Measurements from ENCODE around the gene NTHL1. TPM values are rescaled to one million over a fixed set of nuclear protein-coding genes. Genes with fewer than 3 reads are reported as not detected.

Gene NTHL1
- total RNA-seq, 2 donors from 2014 or later, result 43.2 to 46.1 TPM

DNA sequence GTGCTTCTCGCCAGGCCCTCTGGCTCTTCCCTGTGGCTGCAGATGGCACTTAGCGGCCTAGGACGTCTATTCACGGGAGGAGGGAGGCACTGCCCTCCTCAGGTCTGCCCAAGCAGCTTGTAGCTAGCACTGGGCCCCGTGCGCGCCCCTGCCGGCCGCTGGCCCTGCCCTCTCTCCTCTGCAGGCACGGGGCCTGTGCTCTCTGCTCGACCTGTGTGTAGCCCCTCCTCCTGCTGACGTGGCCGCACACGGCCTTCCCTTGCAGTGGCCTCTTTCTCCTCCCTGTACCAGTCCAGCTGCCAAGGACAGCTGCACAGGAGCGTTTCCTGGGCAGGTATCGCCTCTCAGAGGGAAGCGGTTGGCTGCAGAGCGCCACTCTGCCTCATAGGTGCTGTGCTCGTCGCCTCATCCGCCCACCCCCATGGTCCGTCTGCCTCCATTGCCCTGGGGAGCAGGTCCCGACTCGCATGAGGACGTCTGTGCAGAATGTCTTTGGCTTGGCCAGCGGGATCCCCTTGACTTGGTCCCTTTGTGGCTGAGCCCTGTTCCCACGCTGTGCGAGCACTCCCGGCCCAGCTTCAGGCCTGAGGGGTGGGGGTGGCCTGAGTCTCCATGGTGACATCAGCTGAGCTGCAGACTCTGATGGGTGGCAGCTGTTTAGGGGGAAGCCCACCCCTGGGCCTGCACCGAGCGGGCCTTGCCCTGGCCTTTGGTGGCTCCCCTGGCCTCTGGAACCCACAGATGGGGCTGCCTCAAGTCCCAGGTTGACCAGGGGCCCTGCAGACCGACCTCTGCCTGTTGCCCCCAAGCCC, 34.7 kb upstream of the NTHL1 start:
- 93 to 94% methylated on average over 21 to 32 of the region's 32 CpGs for WGBS, 2 experiments (ENCODE audit: insufficient coverage in 1 of 2, insufficient read length in 1 of 2)
- H3K4me3 ChIP-seq (ENCODE audit: low read length), result no peak overlapping the region
- no peaks in the 10 kb centered on the region for H3K4me1 Mint-ChIP-seq
- H3K4me3 Mint-ChIP-seq, result no peak overlapping the region
- no peaks in the 10 kb centered on the region for H3K9me3 Mint-ChIP-seq
- no peaks in the 10 kb centered on the region for H3K27me3 ChIP-seq (ENCODE audit: control insufficient read depth, insufficient read depth, low read length, poor library complexity, severe bottlenecking)
- H3K4me1 ChIP-seq (ENCODE audit: control insufficient read depth, insufficient read depth, low read length), result no peaks in the 10 kb centered on the region
- H3K36me3 ChIP-seq (ENCODE audit: control insufficient read depth, insufficient read depth, low read length), result peaks cover 5% of the 10 kb centered on the region
- no peak overlapping the region for H3K9ac ChIP-seq (ENCODE audit: extremely low read depth, low read length, poor library complexity, severe bottlenecking)
- peaks cover 9% of the 10 kb centered on the region for H3K36me3 Mint-ChIP-seq (ENCODE audit: low read depth)
- H3K27ac ChIP-seq (ENCODE audit: low read depth, low read length), result peak overlapping the region; percentile 53
- no peak for DNase-seq
- TF ChIP-seq CTCF (conservative IDR thresholded peaks at IDR 0.05), result no peak
- H3K9me3 ChIP-seq (ENCODE audit: control insufficient read depth, low read length), result no peaks in the 10 kb centered on the region
- no peak overlapping the region for H3K27ac Mint-ChIP-seq
- H3K27me3 Mint-ChIP-seq (ENCODE audit: insufficient read depth), result no peaks in the 10 kb centered on the region

DNA sequence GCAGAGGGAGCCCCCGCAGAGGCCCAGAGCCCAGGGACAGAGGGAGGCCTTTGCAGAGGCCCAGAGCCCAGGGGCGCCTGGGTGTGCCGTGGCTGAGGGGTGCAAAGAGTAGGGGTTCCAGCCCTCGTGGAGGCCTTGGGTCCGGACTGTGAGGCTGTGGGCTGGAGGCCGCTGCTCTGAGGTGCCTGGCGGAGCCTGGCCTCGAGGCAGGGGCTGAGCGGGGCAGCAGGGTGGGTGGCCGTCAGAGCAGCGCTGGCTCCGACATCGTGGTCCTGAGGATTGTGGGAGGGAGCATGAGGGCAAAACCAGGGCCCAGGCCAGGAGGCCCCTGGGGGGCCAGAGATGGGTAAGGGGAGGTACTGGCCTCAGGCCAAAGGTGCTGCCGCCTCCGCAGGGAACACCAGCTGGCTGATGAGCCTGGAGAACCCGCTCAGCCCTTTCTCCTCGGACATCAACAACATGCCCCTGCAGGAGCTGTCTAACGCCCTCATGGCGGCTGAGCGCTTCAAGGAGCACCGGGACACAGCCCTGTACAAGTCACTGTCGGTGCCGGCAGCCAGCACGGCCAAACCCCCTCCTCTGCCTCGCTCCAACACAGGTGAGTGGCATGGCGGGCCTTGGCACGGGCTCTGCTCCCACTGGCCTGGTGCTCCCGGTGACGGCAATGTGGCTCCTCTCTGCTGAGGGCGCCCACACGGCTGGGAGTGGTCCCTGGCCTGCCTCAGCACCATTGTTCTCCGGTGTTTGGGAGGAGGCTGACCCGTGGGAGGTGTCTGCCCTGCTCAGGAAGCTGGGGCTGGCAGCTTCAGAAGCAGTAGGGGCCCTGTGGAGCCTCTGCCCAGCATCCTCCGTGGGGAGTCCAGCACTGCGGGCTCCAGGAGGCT, 33.8 kb upstream of the NTHL1 start:
- Mint-ChIP-seq H3K4me1 (no peaks in the 10 kb centered on the region), H3K4me3 (no peak overlapping the region), H3K27ac (no peak overlapping the region), H3K27me3 (ENCODE audit: insufficient read depth) (no peaks in the 10 kb centered on the region), H3K36me3 (ENCODE audit: low read depth) (peaks cover 10% of the 10 kb centered on the region), H3K9me3 (no peaks in the 10 kb centered on the region)
- TF ChIP-seq CTCF (conservative IDR thresholded peaks at IDR 0.05), result no peak
- 93 to 96% methylated on average over 26 to 35 of the region's 35 CpGs for WGBS, 2 experiments (ENCODE audit: insufficient coverage in 1 of 2, insufficient read length in 1 of 2)
- H3K4me3 ChIP-seq (ENCODE audit: low read length), result no peak overlapping the region
- H3K36me3 ChIP-seq (ENCODE audit: control insufficient read depth, insufficient read depth, low read length), result no peaks in the 10 kb centered on the region
- H3K9ac ChIP-seq (ENCODE audit: extremely low read depth, low read length, poor library complexity, severe bottlenecking), result no peak overlapping the region
- H3K9me3 ChIP-seq (ENCODE audit: control insufficient read depth, low read length), result no peaks in the 10 kb centered on the region
- H3K27ac ChIP-seq (ENCODE audit: low read depth, low read length), result peak overlapping the region; percentile 53
- H3K4me1 ChIP-seq (ENCODE audit: control insufficient read depth, insufficient read depth, low read length), result no peaks in the 10 kb centered on the region
- H3K27me3 ChIP-seq (ENCODE audit: control insufficient read depth, insufficient read depth, low read length, poor library complexity, severe bottlenecking), result no peaks in the 10 kb centered on the region
- DNase-seq, result no peak

DNA sequence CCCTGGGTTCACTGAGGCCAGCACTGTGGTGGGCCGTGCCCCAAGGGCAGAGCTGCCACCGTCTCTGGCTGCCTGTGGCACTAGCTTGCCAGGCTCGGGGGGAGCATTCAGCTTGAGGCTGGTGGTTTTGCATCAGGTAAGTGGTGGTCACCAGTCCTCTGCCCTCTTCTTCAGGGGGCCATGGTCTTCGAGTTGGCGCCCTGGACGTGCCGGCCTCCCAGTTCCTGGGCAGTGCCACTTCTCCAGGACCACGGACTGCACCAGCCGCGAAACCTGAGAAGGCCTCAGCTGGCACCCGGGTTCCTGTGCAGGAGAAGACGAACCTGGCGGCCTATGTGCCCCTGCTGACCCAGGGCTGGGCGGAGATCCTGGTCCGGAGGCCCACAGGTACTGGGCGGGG, 32.4 kb upstream of the NTHL1 start:
- no peaks in the 10 kb centered on the region for H3K4me1 ChIP-seq (ENCODE audit: control insufficient read depth, insufficient read depth, low read length)
- no peak for DNase-seq
- H3K27me3 ChIP-seq (ENCODE audit: control insufficient read depth, insufficient read depth, low read length, poor library complexity, severe bottlenecking), result no peaks in the 10 kb centered on the region
- no peaks in the 10 kb centered on the region for H3K36me3 ChIP-seq (ENCODE audit: control insufficient read depth, insufficient read depth, low read length)
- no peak for TF ChIP-seq CTCF (conservative IDR thresholded peaks at IDR 0.05)
- Mint-ChIP-seq H3K4me3 (no peak overlapping the region), H3K27ac (no peak overlapping the region), H3K27me3 (ENCODE audit: insufficient read depth) (no peaks in the 10 kb centered on the region), H3K36me3 (ENCODE audit: low read depth) (peaks cover 16% of the 10 kb centered on the region), H3K4me1 (no peaks in the 10 kb centered on the region), H3K9me3 (no peaks in the 10 kb centered on the region)
- 93 to 100% methylated on average over 6 to 16 of the region's 16 CpGs for WGBS, 2 experiments (ENCODE audit: insufficient coverage in 1 of 2, insufficient read length in 1 of 2)
- H3K9ac ChIP-seq (ENCODE audit: extremely low read depth, low read length, poor library complexity, severe bottlenecking), result no peak overlapping the region
- no peak overlapping the region for H3K27ac ChIP-seq (ENCODE audit: low read depth, low read length)
- no peaks in the 10 kb centered on the region for H3K9me3 ChIP-seq (ENCODE audit: control insufficient read depth, low read length)
- H3K4me3 ChIP-seq (ENCODE audit: low read length), result no peak overlapping the region

Data from endodermal cell (in vitro differentiated cells).